Mesodermal cell (in vitro differentiated cells): Measurements from ENCODE around the gene GSG1L.

Experiments used
- H3K27ac ChIP-seq: 2 replicates; pipeline ENCODE4 v1.7.0; 2013; ENCODE audit warnings: mild to moderate bottlenecking, low read depth, low read length, moderate library complexity; ENCODE audit not compliant: severe bottlenecking
- H3K36me3 ChIP-seq: 2 replicates; pipeline ENCODE4 v1.7.1; 2013; ENCODE audit warnings: mild to moderate bottlenecking, low read length, moderate library complexity; ENCODE audit not compliant: control insufficient read depth, insufficient read depth
- H3K4me1 ChIP-seq: one replicate; pipeline ENCODE4 v1.7.1; 2013; ENCODE audit warnings: mild to moderate bottlenecking, low read length; ENCODE audit not compliant: insufficient read depth, control insufficient read depth, poor library complexity, severe bottlenecking
- H3K4me3 ChIP-seq: 2 replicates; pipeline ENCODE4 v1.7.0; 2013; ENCODE audit warnings: low read length, control low read depth, mild to moderate bottlenecking; ENCODE audit not compliant: insufficient read depth, poor library complexity, severe bottlenecking; ENCODE audit errors: extremely low read depth
- H3K9me3 ChIP-seq: 2 replicates; pipeline ENCODE4 v1.7.1; 2013; ENCODE audit warnings: mild to moderate bottlenecking, low read length, moderate library complexity; ENCODE audit not compliant: control insufficient read depth
- WGBS, 2 experiments: methylation state at CpG; one replicate each; pipeline ENCODE4 v1.1.5; 2013; ENCODE audit warnings: missing lambda C conversion rate in 2 of 2; ENCODE audit not compliant: insufficient coverage in 2 of 2; 5-methylcytosine and 5-hydroxymethylcytosine counted together

Gene GSG1L

GRCh38 chr16:28013392-28013791 lies 50.1 kb downstream of the GSG1L start:
- H3K4me3 ChIP-seq: no peak overlapping the region
- WGBS, 2 experiments: 63 to 79% methylated on average over 4 to 6 of the region's 6 CpGs
- no peak overlapping the region for H3K27ac ChIP-seq
- no peaks in the 10 kb centered on the region for H3K4me1 ChIP-seq
- H3K9me3 ChIP-seq: no peaks in the 10 kb centered on the region
- no peaks in the 10 kb centered on the region for H3K36me3 ChIP-seq

DNA sequence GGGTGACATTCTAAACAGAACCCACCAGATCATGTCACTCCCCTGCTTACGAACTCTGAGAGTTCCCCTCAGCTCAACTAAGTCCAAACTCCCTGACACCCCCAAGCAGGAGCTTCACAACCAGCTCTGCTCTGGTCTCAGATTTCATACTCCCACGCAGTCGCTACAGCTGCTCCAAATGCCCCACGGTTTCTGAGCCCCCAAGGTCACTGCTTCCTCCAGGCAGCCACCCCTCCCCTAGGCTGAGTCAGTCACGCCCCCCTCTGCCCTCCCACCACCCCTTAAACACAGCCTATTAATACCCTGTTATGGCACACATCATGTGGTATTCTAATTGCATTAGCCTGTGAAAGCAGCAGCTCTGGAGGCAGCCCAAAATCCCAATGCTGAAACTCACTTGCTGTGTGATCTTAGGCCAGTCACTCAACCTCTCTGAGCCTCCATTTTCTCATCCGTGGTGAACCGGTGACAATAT lies 51.5 kb downstream of the GSG1L start:
- Histone ChIP-seq H3K36me3 (no peaks in the 10 kb centered on the region), H3K9me3 (no peaks in the 10 kb centered on the region), H3K4me1 (no peaks in the 10 kb centered on the region), H3K4me3 (no peak overlapping the region), H3K27ac (no peak overlapping the region)
- WGBS, 2 experiments: 68 to 72% methylated on average over 5 of the region's 7 CpGs

DNA sequence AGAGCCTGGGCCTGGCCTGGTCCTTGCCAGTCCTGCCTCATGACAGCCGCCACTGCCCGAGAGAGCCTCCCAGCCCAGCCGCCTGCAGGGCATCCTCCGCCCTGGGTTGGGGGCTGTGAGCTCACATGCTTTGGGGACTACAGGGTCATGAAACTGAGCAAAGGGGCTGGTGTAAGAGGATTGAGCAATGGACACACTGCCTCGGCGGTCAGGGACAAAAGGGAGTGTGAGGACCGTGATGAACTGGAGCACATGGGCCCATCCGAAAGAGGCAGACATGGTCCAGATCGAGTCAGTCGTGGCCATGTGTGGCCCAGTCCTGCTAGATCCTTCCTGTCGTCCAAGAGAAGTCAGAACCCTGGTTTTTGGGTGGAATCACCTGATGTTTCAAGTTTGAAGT lies 52.3 kb downstream of the GSG1L start:
- H3K4me1 ChIP-seq: no peaks in the 10 kb centered on the region
- no peaks in the 10 kb centered on the region for H3K36me3 ChIP-seq
- no peaks in the 10 kb centered on the region for H3K9me3 ChIP-seq
- no peak overlapping the region for H3K4me3 ChIP-seq
- 90 to 93% methylated on average over 11 of the region's 11 CpGs for WGBS, 2 experiments
- H3K27ac ChIP-seq: no peak overlapping the region

DNA sequence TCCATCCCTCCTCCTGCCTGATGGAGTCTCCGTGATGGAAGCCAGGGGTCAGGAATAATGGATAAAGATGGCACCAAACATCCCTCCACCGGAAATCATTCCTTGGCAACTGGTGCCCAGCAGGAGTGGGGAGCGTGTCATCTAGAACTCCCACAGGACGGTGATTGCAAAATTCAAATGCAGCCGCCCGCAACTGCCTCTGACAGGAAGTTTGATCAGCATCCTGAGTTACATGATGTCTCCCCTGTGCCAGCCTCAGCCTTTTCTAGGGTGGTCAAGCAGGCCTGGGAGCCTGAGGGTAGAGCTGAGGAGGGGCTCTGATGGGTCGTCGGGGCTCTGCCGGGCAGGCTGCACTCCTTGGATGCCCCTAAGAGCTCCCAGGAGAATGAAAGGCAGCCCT lies 52.8 kb downstream of the GSG1L start:
- 83 to 95% methylated on average over 8 of the region's 9 CpGs for WGBS, 2 experiments
- no peak overlapping the region for H3K4me3 ChIP-seq

DNA sequence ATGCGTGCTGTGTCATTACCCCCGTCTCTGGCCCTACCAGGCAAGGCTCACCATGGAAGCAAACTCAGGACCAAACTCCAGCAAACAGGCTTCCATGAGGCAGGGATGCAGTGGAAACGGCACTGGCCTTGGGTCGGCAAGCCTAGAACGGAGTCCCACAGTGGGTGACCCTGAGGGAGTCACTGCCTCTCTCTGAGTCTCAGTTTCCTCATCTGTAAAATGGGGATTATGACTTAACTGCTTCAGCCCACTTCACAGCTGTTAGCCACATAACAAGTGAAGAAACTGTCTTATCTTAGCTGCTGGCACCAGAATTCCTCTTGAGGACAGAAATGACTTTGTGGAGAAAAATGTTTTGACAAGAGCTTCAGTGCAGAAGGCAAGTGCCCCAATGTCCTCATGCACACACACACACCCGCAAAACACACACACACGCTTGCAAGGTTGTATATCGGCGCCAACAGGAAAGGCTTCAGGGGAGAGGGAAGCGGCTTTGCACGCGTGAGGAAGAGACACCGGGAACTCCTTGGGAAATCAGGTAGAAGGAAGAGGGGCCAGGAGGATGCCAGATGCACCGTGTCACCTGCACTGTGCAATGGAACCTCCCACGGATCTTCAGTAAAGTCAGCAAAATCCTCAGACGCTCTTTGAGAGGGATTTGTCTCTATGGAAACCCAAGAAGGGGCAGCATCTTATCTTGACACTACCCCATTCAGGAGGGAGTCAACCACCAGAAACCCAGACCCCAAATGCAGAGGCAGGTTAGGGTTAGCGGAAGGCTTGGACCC lies 53.7 kb downstream of the GSG1L start:
- Histone ChIP-seq H3K9me3 (no peaks in the 10 kb centered on the region), H3K4me3 (no peak overlapping the region), H3K27ac (no peak overlapping the region), H3K4me1 (no peaks in the 10 kb centered on the region), H3K36me3 (no peaks in the 10 kb centered on the region)
- WGBS, 2 experiments: 84 to 90% methylated on average over 15 of the region's 17 CpGs

More for the DNA sequence above, 52.8 kb downstream of the GSG1L start:
- Histone ChIP-seq H3K27ac (no peak overlapping the region), H3K4me1 (no peaks in the 10 kb centered on the region), H3K36me3 (no peaks in the 10 kb centered on the region), H3K9me3 (no peaks in the 10 kb centered on the region)

- no peaks in the 10 kb centered on the region for H3K9me3 ChIP-seq
- no peak overlapping the region for H3K4me3 ChIP-seq
- no peak overlapping the region for H3K27ac ChIP-seq
- 91 to 96% methylated on average over 5 to 9 of the region's 9 CpGs for WGBS, 2 experiments
- H3K36me3 ChIP-seq: no peaks in the 10 kb centered on the region
- no peaks in the 10 kb centered on the region for H3K4me1 ChIP-seq
Observed at GRCh38 chr16:28003923-28004322, 59.6 kb downstream of the GSG1L start.

GRCh38 chr16:28003021-28003865 lies 60.3 kb downstream of the GSG1L start:
- Histone ChIP-seq H3K9me3 (no peaks in the 10 kb centered on the region), H3K4me3 (no peak overlapping the region), H3K27ac (no peak overlapping the region), H3K36me3 (no peaks in the 10 kb centered on the region), H3K4me1 (no peaks in the 10 kb centered on the region)
- WGBS, 2 experiments: 85 to 87% methylated on average over 14 of the region's 14 CpGs

DNA sequence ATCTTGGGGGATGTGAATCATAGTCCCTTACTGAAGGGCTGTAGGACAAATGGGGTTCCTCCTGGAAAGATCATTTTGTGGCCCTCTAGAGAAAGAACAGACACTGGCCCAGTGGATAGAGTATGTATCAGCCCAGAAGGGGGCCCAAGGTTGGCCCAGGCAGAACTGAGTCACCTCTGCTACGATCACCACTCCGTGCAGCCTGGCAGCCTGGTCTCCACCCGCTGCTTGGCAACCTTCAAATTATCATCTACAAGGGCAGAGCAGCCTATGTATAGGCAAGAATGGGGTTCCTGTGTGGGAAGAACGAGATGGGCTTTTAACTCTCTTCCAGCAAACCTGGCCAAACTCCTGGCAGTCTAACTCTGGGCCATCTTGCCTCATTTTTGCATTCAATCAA lies 61.9 kb downstream of the GSG1L start:
- 82 to 100% methylated on average over 1 to 2 of the region's 4 CpGs for WGBS, 2 experiments

GRCh38 chr16:28001184-28001583 lies 62.3 kb downstream of the GSG1L start:
- 85 to 91% methylated on average over 5 to 9 of the region's 9 CpGs for WGBS, 2 experiments
- no peaks in the 10 kb centered on the region for H3K9me3 ChIP-seq
- no peak overlapping the region for H3K27ac ChIP-seq
- H3K4me1 ChIP-seq: no peaks in the 10 kb centered on the region
- H3K4me3 ChIP-seq: no peak overlapping the region
- H3K36me3 ChIP-seq: no peaks in the 10 kb centered on the region

More for the DNA sequence above, 61.9 kb downstream of the GSG1L start:
- H3K4me1 ChIP-seq: no peaks in the 10 kb centered on the region
- H3K36me3 ChIP-seq: no peaks in the 10 kb centered on the region
- no peak overlapping the region for H3K27ac ChIP-seq
- H3K9me3 ChIP-seq: no peaks in the 10 kb centered on the region
- H3K4me3 ChIP-seq: no peak overlapping the region

DNA sequence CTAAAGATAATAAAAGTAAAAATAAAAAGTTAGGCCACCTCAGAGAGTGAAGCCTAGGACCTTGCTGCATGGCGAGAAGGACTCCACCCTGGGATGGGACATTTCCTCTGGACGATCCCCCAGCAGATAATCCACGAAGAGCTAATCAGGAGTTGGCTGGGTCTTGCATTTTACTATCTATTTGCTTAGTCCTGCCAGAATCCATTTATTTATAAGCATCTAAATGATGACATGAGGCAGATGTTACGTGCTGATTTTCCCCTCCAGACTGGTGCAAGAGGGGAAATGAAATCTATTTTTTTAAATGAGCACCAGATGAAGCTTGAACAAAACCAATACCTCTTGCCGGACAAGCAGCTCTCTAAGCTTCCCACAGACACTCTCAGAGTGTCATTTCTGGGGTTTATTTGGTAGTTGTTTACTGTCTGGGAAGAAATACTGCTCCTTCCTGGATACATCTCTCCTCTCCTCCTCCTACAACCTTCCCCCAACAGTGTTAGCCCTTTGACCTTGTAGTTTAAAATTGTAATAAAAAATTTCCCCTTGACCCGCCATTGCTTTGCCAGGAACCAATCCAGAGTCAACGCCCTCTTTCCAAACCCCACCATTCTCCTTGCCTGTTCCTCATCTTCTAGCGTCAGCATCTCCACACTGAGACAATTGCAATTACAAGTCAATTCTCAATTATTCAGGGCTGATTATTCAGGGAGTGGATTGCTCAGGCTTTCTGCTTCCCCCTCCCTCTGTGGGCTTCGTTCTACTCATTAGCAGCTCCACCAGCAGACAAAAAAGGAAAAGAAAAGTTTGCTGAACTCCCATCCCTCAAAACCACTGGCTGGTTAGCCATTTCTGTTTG lies 63.0 kb downstream of the GSG1L start:
- Histone ChIP-seq H3K9me3 (no peaks in the 10 kb centered on the region), H3K27ac (no peak overlapping the region), H3K4me3 (no peak overlapping the region), H3K36me3 (no peaks in the 10 kb centered on the region), H3K4me1 (no peaks in the 10 kb centered on the region)
- WGBS, 2 experiments: 90 to 100% methylated on average over 2 to 3 of the region's 9 CpGs
